Cardiac septum (tissue), 1 donor: ENCODE results near the gene FAT1. TPM values are rescaled to one million over a fixed set of nuclear protein-coding genes. Genes with fewer than 3 reads are reported as not detected.
"Not testable (repeated sequence)": the region's sequence is repeated elsewhere in the genome, so short reads cannot be mapped to it uniquely, and the experiment has no call there.

Source experiments
- DNase-seq: peaks from one replicate; pipeline ENCODE4 v3.0.0-alpha.2; 2020; ENCODE audit warnings: low spot score
- intact Hi-C: fragments of 100-400 bp; cut with DNase I; formaldehyde crosslinking; loops from one replicate; pipeline ENCODE4 v1.14.0; 2022
- total RNA-seq: library from RNA; stranded (reverse); fragmentation: NEBNext Ultra II Directional; extraction: Animal tissue kit (Norgen Biotek cat#: 25700); gene quantifications from one replicate; pipeline ENCODE4 v1.2.1, GENCODE V29; 2021
- donor health status: DM: no; HTN: no; CAD: no.

Gene FAT1
- total RNA-seq, 1 donor from 2014 or later: 90.7 TPM

DNA sequence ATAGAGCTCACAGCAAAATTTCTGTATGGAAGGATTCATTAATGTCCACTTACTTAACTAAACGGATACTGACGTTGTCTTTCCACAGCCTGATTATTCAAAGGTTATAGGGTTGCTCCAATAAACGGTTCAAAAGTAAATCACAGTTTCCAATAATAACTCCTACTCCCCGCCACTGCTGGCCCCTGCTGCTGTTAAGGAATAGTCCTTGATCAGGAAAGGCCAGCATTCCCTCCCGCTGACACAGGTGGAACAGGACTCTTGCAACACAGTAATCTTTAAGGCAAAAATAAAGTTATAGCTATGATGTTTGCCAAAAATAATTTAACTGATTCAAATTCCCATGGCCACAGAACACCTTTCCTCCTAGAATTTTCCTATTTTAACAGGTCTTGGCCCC, 53.9 kb downstream of the FAT1 start:
- intact Hi-C loops: loop anchor here (2.0 kb wide), 1 partner anchor 55 kb away; no protein-coding TSS in a partner anchor
- DNase-seq: no peak

DNA sequence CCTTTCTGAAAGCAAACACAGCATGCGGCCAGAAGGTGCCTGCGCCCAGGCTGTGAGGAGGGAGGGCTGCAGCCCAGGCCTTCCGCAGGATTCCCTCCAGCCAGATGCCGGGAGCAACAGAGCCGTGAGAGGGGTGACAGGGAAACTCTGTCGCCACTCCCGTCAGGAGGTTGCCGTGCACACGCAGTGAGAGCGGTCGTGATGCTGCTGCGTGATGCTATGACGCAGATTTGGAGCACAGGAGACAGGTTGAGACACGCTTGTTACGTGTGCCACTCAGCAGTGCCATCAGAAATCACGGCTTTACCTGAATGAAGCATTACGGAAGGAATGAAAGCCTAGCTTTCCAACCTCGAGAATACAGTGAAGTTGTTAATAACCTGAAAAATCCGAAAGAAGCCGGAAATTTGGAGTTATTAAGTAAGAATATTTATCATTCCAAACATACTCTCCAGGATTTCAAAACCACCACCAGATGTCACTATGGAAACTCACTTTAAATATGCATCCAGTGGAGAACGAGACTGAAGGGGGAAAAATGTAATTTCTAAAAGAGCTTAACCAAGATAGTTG, 54.4 kb downstream of the FAT1 start:
- no peak for DNase-seq

GRCh38 chr4:186666750-186667149, 56.9 kb downstream of the FAT1 start:
- intact Hi-C loops: no loop called here
- DNase-seq: no peak

More for the DNA sequence above, 54.4 kb downstream of the FAT1 start:
- intact Hi-C loops: no loop called here

DNA sequence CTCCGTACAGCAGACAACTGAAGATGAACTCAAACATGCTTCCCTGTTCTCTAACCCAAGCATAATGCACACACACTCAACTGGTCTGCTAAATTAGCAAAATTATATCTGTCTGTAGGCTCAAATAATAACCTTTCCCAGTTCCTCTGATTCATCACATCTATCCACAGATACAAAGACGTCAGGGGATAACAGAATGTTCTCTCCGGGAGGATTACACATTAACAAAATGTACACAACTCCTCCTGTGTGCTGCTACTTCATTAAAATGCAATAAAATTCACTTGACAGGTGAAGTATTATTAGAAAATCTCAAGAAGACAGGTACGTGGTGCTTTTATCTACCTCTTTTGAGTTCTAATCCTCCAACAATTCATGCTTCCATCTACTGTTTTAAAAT, 57.4 kb downstream of the FAT1 start:
- DNase-seq: no peak
- intact Hi-C loops: no loop called here

DNA sequence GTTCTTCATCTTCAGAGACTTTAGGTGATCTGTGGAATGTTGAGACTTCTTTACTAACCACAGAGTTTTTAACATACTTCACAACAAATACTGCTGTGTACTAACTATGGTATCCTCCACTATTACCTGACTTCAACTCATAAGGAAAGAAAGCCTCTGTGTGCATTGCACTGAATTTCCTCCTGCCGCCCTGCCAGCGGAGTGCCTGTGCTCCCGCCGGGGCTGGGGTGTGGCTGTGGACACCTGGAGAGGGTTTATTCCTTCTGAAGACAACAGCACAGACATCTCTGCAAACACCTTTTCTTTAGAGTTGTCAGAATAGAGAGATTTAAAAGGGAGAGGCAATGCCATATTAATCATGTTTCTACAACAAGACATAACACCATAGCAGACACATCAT, 63.3 kb downstream of the FAT1 start:
- no peak for DNase-seq
- intact Hi-C loops: no loop called here

DNA sequence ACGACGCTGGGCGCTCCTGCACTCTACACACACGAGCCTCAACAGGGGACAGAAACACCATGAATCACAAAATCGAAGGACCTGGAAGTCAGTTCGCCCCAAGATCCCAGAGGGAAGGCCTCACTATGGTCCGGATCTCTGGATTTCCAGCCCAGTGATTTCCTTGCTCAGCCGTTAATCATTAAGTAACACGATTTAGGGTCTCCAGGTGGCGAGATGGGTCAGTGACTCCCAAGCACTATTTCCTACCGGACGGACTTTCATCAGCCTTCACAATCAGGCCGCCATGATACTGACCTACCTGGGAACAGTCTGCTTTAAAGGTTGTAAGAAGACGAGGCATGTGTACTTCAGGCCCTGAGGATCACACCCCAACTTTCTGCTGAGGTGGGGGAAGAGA, 63.7 kb downstream of the FAT1 start:
- DNase-seq: no peak
- intact Hi-C loops: no loop called here

DNA sequence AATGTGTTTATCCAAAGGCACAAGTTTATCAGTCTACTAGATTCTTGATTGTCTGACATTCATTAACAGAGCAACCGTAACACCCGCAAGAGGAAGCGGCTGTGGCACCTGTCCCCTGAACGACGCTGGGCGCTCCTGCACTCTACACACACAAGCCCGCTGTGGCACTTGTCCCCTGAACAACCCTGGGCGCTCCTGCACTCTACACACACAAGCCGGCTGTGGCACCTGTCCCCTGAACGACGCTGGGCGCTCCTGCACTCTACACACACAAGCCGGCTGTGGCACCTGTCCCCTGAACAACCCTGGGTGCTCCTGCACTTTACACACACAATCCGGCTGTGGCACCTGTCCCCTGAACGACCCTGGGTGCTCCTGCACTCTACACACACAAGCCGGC, 64.2 kb downstream of the FAT1 start:
- intact Hi-C loops, DNase-seq: not testable (repeated sequence)

- intact Hi-C loops: no loop called here
Observed at GRCh38 chr4:186658657-186659056, 65.0 kb downstream of the FAT1 start.

GRCh38 chr4:186657764-186658163, 65.9 kb downstream of the FAT1 start:
- no peak for DNase-seq
- intact Hi-C loops: no loop called here

More at GRCh38 chr4:186658657-186659056, 65.0 kb downstream of the FAT1 start:
- DNase-seq: no peak

- intact Hi-C loops: no loop called here
- no peak for DNase-seq
Observed at GRCh38 chr4:186653969-186654368, 69.7 kb downstream of the FAT1 start.

GRCh38 chr4:186651624-186652023, 72.0 kb downstream of the FAT1 start:
- intact Hi-C loops: no loop called here

DNA sequence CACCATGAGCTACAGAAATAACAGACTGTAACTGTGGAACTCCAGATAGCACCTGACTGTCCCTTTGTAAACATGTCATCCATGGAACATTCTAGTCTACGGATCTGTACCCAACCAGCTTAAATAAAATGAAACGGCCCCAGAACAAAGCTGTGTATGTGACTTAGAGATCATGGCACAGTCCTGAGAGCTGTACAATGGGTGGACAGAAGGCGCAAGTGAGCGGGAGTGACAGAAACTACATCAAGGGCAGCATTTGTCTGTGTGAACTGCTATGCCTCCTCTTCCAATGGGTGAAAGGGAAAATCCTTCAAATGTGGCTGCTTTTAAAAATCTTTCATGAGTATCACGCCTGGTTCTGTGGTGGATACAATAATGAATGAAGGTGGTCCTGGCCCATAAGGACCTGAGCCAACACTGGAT, 72.5 kb downstream of the FAT1 start:
- intact Hi-C loops: no loop called here
- no peak for DNase-seq

More at GRCh38 chr4:186651624-186652023, 72.0 kb downstream of the FAT1 start:
- peak; percentile 82 for DNase-seq

- DNase-seq: no peak
- intact Hi-C loops: no loop called here
Observed at GRCh38 chr4:186650401-186651180, 73.1 kb downstream of the FAT1 start.

- DNase-seq: no peak
- intact Hi-C loops: no loop called here
Observed at GRCh38 chr4:186647821-186648220, 75.8 kb downstream of the FAT1 start.

DNA sequence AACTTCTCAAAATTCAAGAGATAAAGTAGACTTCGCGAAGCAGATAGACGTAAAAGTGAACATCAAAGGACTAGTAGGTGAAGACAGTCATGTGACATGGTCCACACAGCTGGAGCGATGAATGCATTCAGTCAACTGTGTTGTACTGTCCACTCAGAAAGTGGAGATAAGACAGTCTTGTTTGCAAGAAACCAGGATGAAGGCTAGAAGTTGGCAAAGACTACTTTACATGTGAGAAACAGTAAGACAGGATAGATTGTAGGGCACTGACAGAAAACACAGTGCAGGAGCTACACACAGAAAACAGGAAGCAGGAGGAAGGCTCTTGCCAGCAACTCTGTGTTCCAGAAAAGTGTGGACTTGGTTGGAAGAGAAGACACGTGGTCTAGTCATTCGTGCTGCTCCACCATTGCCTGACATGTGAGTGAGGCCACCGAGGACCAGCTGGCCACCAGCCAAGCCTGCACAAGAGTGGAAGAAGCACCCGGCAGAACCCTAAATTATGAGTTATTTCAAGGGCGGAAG, 78.9 kb downstream of the FAT1 start:
- DNase-seq: no peak
- intact Hi-C loops: no loop called here

GRCh38 chr4:186644311-186644638, 79.4 kb downstream of the FAT1 start:
- DNase-seq: no peak
- intact Hi-C loops: no loop called here

DNA sequence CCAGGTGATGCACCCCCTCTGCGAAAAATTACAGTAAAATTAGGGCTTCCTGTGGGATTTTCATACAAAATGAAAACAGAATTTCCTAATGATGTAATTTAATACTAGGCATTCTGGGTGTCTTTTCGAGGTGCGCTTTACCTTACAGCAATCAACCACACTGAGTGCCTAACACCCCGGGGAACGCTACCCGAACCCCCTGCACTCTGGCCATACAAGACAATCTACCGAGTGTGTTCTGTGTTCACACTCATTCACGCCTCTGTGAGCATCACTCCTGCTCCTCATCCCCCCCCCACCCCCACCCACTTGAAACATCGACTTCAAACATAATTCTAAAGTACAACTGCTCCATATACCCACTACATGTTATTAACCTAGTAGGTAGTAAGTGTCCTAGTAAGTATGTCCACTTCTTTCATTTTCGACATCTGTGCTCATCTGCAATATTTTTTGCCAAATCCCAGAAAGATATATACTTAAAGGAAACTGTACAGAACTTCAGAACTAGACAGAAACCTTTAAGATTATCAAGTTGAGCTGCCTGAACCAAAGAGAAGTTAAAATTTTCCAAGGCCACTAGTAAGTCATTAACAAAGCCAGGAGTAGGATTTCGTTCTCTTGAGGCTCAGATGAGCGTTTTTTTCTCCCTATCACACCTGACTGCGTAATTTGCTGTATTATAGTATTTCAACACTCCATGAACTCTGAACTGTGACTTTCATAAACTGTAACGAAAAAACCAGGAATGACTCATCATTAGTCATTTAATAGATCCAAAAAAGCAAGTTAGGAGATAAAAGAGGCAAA, 80.0 kb downstream of the FAT1 start:
- no peak for DNase-seq
- intact Hi-C loops: no loop called here

- DNase-seq: no peak
- intact Hi-C loops: no loop called here
Observed at GRCh38 chr4:186642998-186643397, 80.7 kb downstream of the FAT1 start.

DNA sequence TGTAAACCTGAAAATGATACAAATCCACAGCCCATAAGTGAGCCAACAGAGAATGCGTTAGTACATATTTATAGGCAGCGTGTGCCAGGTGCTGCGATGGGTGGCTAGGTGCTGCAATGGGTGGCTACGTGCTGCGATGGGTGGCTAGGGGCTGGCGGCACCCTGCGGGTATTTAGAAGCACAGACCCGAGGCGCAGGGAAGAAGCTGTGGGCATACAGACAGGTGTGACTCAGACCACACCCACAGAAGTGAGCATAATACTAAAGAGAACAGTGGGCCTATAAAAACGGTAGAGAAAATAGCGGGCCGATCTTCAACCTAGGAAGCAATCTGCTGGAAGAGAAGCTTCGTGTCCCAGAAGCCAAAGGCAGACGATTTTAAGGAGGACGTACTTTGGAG, 81.1 kb downstream of the FAT1 start:
- DNase-seq: no peak
- intact Hi-C loops: no loop called here

DNA sequence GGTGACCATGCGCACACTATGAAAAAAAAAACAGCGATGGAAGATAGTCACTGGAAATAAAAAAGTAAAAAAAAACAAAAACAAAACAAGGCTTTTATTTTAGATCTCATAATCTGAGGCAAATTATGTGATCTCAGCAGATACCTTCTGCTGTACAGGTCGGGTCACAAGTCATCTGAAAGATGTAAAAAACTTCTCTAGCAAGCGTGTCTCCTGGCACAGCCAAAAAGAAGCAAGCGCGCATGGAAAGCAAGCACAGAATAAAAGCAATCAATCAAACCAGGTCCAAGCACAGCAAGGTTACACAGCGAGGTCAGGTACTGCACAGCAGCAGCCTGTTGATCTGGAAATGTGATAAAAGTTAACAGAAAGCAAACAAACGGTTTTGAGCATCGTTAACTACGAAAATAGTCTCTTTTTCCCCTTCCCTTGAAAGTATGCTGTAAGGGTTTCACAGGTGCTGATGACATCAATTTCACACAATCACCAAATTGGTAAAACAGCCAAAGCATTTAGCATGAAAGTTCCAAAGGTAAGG, 89.0 kb downstream of the FAT1 start:
- intact Hi-C loops: no loop called here
- DNase-seq: no peak
